Kidney (tissue), 14 donors: ENCODE data around the gene NCOR2. TPM values are rescaled to one million over a fixed set of nuclear protein-coding genes. Genes with fewer than 3 reads are reported as not detected.

Experiments
- DNase-seq, 5 donors: peaks; one replicate each; pipeline ENCODE4 v3.0.0-alpha.2; 2013 to 2020
- FAIRE-seq: peaks from 2 replicates; lab custom pipeline; 2012; peaks lifted over from hg19 to GRCh38; lab: Jason Lieb, UNC
- H3K27ac ChIP-seq, 2 donors: one replicate each; pipeline ENCODE4 v1.7.0; 2013; ENCODE audit warnings: low read depth in 2 of 2, low read length in 2 of 2, inconsistent platforms in 1 of 2
- H3K27me3 ChIP-seq: one replicate; pipeline ENCODE4 v1.7.1; 2013; ENCODE audit warnings: low read length, inconsistent platforms; ENCODE audit not compliant: control insufficient read depth, insufficient read depth
- H3K36me3 ChIP-seq, 3 donors: one replicate each; pipeline versions ENCODE4 v1.7.0 to v1.7.1; 2013; ENCODE audit warnings: low read length in 3 of 3, control low read depth in 1 of 3, inconsistent platforms in 1 of 3; ENCODE audit not compliant: insufficient read depth in 3 of 3, control insufficient read depth in 2 of 3
- H3K4me1 ChIP-seq, 3 donors: one replicate each; pipeline versions ENCODE4 v1.7.0 to v1.7.1; 2013; ENCODE audit warnings: low read length in 3 of 3, inconsistent platforms in 1 of 3, low read depth in 1 of 3; ENCODE audit not compliant: control insufficient read depth in 2 of 3, insufficient read depth in 2 of 3
- H3K4me3 ChIP-seq, 3 donors: one replicate each; pipeline versions ENCODE4 v1.7.0 to v1.8.1; 2013; ENCODE audit warnings: low read length in 3 of 3, control low read depth in 1 of 3, inconsistent platforms in 1 of 3
- H3K9ac ChIP-seq, 3 donors: one replicate each; pipeline versions ENCODE4 v1.7.0 to v1.7.1; 2013; ENCODE audit warnings: low read length in 3 of 3, control low read depth in 1 of 3, inconsistent platforms in 1 of 3
- H3K9me3 ChIP-seq, 3 donors: one replicate each; pipeline versions ENCODE4 v1.7.0 to v1.7.1; 2013; ENCODE audit warnings: low read length in 3 of 3, control low read depth in 1 of 3, inconsistent platforms in 1 of 3; ENCODE audit not compliant: control insufficient read depth in 2 of 3, insufficient read depth in 1 of 3
- CTCF ChIP-seq: IDR thresholded peaks from 3 replicates; pipeline ENCODE4 v1.5.1; 2012; ENCODE audit warnings: mild to moderate bottlenecking, moderate library complexity, borderline replicate concordance; ENCODE audit not compliant: insufficient read depth; ENCODE audit errors: extremely low read depth
- intact Hi-C: fragments of 100-400 bp; cut with DNase I; formaldehyde crosslinking; loops from one replicate; pipeline ENCODE4 v1.11.1; 2022
- polyA plus RNA-seq: library from polyadenylated mRNA; stranded (reverse); fragments of 350-450 nt; fragmentation: Illumina TruSeq; extraction: RNeasy Lipid Tissue Mini Kit (QIAGEN cat#74804); gene quantifications from one replicate; pipeline ENCODE4 v1.2.3, GENCODE V29; 2014; ENCODE audit warnings: low read depth, low replicate concordance; ENCODE audit not compliant: insufficient read depth
- total RNA-seq: library from RNA; stranded (reverse); fragmentation: NEBNext Ultra II Directional; extraction: Animal tissue kit (Norgen Biotek cat#: 25700); gene quantifications from one replicate; pipeline ENCODE4 v1.2.1, GENCODE V29; 2021
- donor health status: control.
- donor health status: control.
- donor health status: control.
- donor health status: control.
- donor health status: control.
- donor health status: DM: yes; HTN: yes; CAD: no.
- donor health status: Normal renal cell carcinoma (clear cell type).

Gene NCOR2
- total and polyA plus RNA-seq, 2 donors from 2014 or later, result 18.7 to 205 TPM

- Histone ChIP-seq H3K36me3 (no peaks in the 10 kb centered on the region), H3K27me3 (no peaks in the 10 kb centered on the region), H3K4me3 (no peak overlapping the region), H3K4me1 (peaks cover 0 to 33% (median 24%) of the 10 kb centered on the region in 3 donors), H3K27ac (no peak overlapping the region), H3K9ac (no peak overlapping the region), H3K9me3 (no peaks in the 10 kb centered on the region)
- intact Hi-C loops, result no loop called here
- TF ChIP-seq CTCF, result no peak
- DNase-seq (peak in 2 of 5 donors; percentile 53 to 55), FAIRE-seq (no peak)
Measured at GRCh38 chr12:124558313-124558712, 9.1 kb downstream of the NCOR2 start.

- peak; percentile 36 to 70 (median 69) for DNase-seq
- TF ChIP-seq CTCF, result no peak
Measured at GRCh38 chr12:124557518-124558223, 9.7 kb downstream of the NCOR2 start.

GRCh38 chr12:124556896-124557501, 10.4 kb downstream of the NCOR2 start:
- intact Hi-C loops, result no loop called here
- no peaks in the 10 kb centered on the region for H3K9me3 ChIP-seq
- H3K9ac ChIP-seq, result peak overlapping the region in 1 of 3 donors; percentile 12
- no peak for FAIRE-seq
- peaks cover 0 to 34% (median 31%) of the 10 kb centered on the region in 3 donors for H3K4me1 ChIP-seq
- peak overlapping the region in 1 of 2 donors; percentile 4 for H3K27ac ChIP-seq
- H3K36me3 ChIP-seq, result no peaks in the 10 kb centered on the region
- H3K27me3 ChIP-seq, result no peaks in the 10 kb centered on the region
- no peak for TF ChIP-seq CTCF
- peak in 4 of 5 donors; percentile 52 to 74 (median 62) for DNase-seq
- H3K4me3 ChIP-seq, result no peak overlapping the region

More at GRCh38 chr12:124557518-124558223, 9.7 kb downstream of the NCOR2 start:
- no peak for FAIRE-seq
- Histone ChIP-seq H3K9ac (peak overlapping the region in 1 of 3 donors; percentile 12), H3K27me3 (no peaks in the 10 kb centered on the region), H3K4me3 (no peak overlapping the region), H3K36me3 (no peaks in the 10 kb centered on the region), H3K27ac (peak overlapping the region in 1 of 2 donors; percentile 4), H3K9me3 (no peaks in the 10 kb centered on the region), H3K4me1 (peaks cover 0 to 30% (median 27%) of the 10 kb centered on the region in 3 donors)
- intact Hi-C loops, result no loop called here
